Measurements from ENCODE around the gene CHSY1. TPM values are rescaled to one million over a fixed set of nuclear protein-coding genes. Genes with fewer than 3 reads are reported as not detected.

Gene CHSY1
- total and polyA plus RNA-seq, 2 of the 4 experiments (the other 2 are of a cell fraction) = 40.9 to 53.2 TPM

DNA sequence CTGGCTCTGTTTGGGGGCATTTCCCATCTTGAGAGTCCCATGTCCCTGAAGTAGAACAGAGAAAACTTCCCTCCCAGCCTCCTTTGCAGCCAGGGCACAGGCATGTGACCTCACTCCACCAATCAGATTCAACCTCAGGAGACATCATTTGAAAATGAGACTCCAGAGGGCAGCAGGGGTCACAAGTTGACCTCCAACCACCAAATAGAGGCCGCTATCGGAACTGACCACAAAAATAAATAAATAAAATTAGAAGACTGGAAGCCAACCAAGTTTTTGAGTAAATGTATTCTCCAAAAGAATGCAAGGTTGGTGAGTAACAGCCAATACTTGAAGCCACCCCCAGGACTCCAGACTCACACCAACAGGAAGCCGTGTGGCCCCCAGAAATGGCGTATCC lies 106.5 kb downstream of the CHSY1 start:
- no CpG with 5 or more reads among the region's 4 CpGs for WGBS, 2 experiments (ENCODE audit: extremely low coverage in 2 of 2, insufficient read length in 1 of 2)
- no peak overlapping the region for H2BK20ac ChIP-seq (ENCODE audit: low read depth, low read length)
- BruUV-seq (replicated peaks) = no TSS peak
- H3K4ac ChIP-seq (ENCODE audit: low read depth, low read length) = peak overlapping the region; percentile 2; the same call in 1 of the 2 replicates
- TF ChIP-seq MXI1 (IDR thresholded peaks at IDR 0.05; ENCODE audit: borderline replicate concordance, low read depth, low read length) = no peak
- TF ChIP-seq, protein P1, sequence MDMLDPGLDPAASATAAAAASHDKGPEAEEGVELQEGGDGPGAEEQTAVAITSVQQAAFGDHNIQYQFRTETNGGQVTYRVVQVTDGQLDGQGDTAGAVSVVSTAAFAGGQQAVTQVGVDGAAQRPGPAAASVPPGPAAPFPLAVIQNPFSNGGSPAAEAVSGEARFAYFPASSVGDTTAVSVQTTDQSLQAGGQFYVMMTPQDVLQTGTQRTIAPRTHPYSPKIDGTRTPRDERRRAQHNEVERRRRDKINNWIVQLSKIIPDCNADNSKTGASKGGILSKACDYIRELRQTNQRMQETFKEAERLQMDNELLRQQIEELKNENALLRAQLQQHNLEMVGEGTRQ (IDR thresholded peaks at IDR 0.05; ENCODE audit: low read depth, low read length) = peak; percentile 81
- TF ChIP-seq BHLHE40 (IDR thresholded peaks at IDR 0.05; ENCODE audit: low read depth, low read length) = no peak
- TF ChIP-seq CHD1 (IDR thresholded peaks at IDR 0.05; ENCODE audit: low read depth, low read length) = no peak
- no peak for TF ChIP-seq NFE2L2 (IDR thresholded peaks at IDR 0.05; ENCODE audit: low read depth, low read length)
- H3K23ac ChIP-seq (ENCODE audit: low read depth, low read length) = no peak overlapping the region
- no peak overlapping the region for H2BK120ac ChIP-seq (ENCODE audit: low read depth, low read length)
- H2AK5ac ChIP-seq (ENCODE audit: low read depth, low read length) = peak overlapping the region; percentile 15; the same call in 1 of the 2 replicates
- H3K9me3 ChIP-seq (ENCODE audit: control insufficient read depth, insufficient read depth, low read length) = no peaks in the 10 kb centered on the region
- H3K4me2 ChIP-seq (ENCODE audit: low read depth, low read length) = no peak overlapping the region
- H3K4me3 ChIP-seq (ENCODE audit: insufficient read depth, low read depth, low read length) = no peak overlapping the region
- in situ Hi-C loops (cut with MboI; ENCODE audit: low sequenced_read_pairs) (no loop called here), intact Hi-C loops (cut with micrococcal nuclease) (no loop called here), dilution Hi-C loops (cut with HindIII; ENCODE audit: low sequenced_read_pairs, unreplicated experiment) (no loop called here)
- no peaks in the 10 kb centered on the region for H4K20me1 ChIP-seq (ENCODE audit: insufficient read depth, low read length)
- H4K91ac ChIP-seq (ENCODE audit: insufficient read depth, low read depth, low read length) = no peak overlapping the region
- no peak overlapping the region for H2BK5ac ChIP-seq (ENCODE audit: low read depth, low read length, poor library complexity, severe bottlenecking)
- H2BK15ac ChIP-seq (ENCODE audit: low read depth, low read length) = no peak overlapping the region
- no peaks in the 10 kb centered on the region for H3K27me3 ChIP-seq (ENCODE audit: control insufficient read depth, insufficient read depth, low read length)
- ATAC-seq (ENCODE audit: low read depth) (peak; percentile 70), DNase-seq (peak; percentile 50)
- H3K4me1 ChIP-seq (ENCODE audit: control insufficient read depth, insufficient read depth, low read length) = peaks cover 2% of the 10 kb centered on the region
- H2AFZ ChIP-seq (replicated peaks; ENCODE audit: low read length, poor library complexity) = no peak overlapping the region
- no peak overlapping the region for H4K5ac ChIP-seq (ENCODE audit: low read depth, low read length)
- no peak overlapping the region for H3K9ac ChIP-seq (ENCODE audit: low read depth, low read length)
- CTCF ChIA-PET = no interaction called here
- no peak overlapping the region for H3K18ac ChIP-seq (ENCODE audit: low read depth, low read length)
- POLR2A ChIA-PET (ENCODE audit: unreplicated experiment) = no interaction called here
- H4K8ac ChIP-seq (ENCODE audit: low read depth in 2 of 2, low read length in 2 of 2) = no peak overlapping the region
- no peaks in the 10 kb centered on the region for H3K9me1 ChIP-seq (ENCODE audit: insufficient read depth, low read length)
- no peaks in the 10 kb centered on the region; a peak in 1 of 4 replicates for H3K79me1 ChIP-seq (ENCODE audit: low read depth in 1 of 2, low read length in 2 of 2)
- H3K36me3 ChIP-seq (ENCODE audit: control insufficient read depth, insufficient read depth, low read length) = no peaks in the 10 kb centered on the region
- H3K56ac ChIP-seq (ENCODE audit: extremely low read depth, insufficient read depth, low read length) = no peak overlapping the region
- H2AK9ac ChIP-seq (replicated peaks; ENCODE audit: low read depth, low read length, poor library complexity) = no peak overlapping the region
- no peak overlapping the region for H3K14ac ChIP-seq (replicated peaks; ENCODE audit: low read depth, low read length)
- no peak overlapping the region for H3K27ac ChIP-seq (ENCODE audit: insufficient read depth, low read length)
